ENCODE results near the gene ITIH4.
A peak's percentile ranks its signal among the peaks of the same experiment; 100 is the strongest.

The ITIH4 gene

DNA sequence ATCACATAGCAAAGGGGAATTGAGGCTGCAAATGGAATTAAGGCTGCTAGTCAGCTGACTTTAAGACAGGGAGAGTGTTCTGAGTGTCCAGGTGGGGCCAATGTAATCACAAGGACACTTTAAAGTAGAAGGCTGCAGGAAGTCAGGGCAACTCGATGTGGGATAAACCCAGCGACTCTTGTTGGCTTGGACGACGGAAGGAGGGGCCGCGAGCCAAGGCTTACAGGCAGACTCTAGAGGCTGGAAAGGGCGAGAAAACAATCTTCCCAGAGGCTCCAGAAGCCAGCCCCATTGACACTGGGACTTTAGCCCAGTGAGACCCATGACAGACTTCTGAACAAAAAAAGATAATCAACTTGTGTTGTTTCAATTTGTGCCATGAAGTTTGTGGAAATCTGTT is 17.3 kb upstream of the ITIH4 start:
- no peak for DNase-seq

DNA sequence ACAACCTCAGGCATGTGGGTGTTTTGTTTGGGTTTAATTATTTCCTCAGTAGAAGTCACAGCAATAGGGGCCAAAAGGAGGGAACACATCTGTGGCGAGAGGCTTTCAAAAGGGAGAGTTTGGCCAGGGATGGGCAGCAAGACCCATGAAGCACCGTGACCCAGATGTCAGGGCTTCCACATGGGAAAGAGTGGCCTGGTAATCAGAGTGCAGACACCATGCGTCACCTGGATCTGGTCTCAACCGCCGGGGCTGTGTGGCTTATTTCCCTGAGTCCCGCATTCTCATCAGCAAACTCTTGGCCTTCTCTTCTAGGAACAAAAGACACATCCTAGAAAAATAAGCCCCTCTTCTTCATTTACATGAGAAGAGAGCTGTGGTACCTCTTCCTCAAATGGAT is 16.8 kb upstream of the ITIH4 start:
- DNase-seq: no peak

DNA sequence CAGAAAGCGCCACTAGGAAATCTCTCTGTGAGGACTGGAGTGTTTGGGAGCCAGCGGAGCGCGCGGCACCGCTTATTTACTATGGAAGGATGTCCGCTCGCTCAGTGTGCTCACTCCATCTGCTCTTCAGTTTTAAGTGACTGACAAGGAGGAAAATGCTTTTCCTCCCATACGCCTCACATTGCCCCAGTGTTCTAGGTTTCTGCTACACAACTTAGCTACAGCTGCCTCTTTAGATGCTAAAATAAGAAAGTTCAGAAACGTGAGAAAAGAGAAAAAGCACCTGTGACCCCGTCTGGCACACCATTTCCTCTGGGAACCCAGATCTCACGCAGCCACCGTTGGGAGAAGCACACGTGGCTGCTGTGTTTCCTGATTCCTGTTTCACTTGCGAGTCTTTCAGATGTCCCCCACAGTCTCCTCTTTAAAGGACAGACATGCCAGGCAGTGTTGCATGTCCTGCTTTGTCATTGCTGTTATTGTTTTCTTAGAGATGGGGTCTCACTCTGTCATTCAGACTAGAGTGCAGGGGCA is 16.0 kb upstream of the ITIH4 start:
- no peak for DNase-seq

DNA sequence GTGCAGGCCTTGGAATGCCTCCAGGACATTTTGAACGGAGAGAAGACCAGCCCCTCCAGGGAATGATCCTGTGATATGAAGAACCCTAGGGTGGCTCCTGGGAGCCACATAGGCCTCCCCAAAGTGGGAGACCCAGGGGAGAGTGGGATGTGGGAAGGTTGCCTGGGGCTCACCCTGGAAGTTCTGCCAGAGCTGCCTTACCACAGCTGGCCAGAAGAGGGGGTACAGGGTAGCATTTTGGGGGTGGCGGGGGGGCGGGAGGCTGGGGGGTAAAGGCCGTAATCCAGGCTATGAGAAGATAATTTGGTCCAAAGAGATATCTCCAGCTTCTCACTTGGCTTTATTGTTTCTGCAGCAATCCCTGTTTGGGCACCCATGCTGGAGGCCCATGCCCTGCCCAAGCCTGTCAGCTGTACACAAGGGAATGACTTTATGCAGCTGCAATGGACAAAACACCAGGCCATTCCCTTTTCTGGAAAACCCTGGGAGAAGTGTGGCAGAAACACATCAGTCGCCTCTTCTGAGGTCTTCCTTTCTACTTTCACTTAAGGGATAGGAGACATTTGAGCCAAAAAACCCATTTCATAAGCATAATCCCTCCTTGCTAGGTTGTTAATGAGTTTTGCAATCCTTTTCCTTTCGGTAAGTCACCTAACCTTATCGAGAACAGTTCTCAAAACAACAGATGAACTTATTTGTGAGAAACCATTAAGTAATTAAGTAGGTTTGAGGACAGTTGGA is 15.4 kb upstream of the ITIH4 start:
- peak; percentile 72 for DNase-seq

DNA sequence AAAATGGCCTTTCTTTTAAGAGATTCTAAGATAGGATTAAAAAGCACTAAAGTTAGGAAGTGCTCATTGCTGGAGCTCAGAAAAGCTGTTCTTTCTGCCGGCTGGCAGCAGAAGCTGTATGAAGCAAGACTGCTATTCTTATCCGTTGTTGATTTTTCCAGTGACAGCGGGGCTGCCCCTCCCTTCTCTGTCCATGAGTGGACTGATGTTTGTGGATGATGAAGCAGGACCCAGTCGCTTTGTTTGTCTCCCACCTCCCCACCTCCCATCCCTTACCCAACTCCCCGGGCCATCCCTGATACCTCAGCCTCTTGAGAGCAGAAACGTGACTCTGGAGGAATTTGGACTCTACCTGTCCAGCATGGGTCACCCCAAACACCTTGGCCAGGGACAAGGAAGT is 14.7 kb upstream of the ITIH4 start:
- no peak for DNase-seq

DNA sequence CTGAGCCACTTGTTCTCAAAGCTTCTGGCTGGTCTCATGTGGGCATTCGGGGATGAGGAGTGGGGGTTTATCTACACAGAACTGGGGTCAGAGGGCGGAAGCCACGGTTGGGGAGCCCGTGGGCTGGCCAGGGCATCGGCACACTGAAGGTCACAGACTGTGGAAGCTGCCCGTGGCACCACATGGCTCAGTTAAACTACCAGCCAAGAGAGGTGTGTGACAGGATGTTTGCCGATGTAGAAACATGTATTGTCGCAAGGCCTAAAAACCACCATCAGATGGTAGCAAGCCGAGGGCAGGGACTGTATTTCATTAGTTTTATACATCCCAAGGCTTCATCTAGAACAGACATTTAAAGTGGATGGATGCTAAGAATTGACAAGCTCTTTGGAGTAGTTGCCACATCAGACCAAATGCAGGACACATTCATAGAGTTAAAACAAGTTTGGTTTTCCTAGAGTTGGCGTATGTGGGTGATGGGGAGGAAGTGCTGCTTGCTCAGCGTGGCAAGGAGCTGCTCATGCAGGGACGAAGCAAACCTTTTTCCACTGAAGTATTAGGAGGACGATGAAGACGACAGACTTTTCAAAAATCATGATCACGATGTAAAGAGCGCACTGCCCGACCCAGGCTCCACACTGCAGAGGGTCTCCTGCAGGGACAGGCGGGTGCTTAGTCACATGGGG is 14.0 kb upstream of the ITIH4 start:
- DNase-seq: no peak

DNA sequence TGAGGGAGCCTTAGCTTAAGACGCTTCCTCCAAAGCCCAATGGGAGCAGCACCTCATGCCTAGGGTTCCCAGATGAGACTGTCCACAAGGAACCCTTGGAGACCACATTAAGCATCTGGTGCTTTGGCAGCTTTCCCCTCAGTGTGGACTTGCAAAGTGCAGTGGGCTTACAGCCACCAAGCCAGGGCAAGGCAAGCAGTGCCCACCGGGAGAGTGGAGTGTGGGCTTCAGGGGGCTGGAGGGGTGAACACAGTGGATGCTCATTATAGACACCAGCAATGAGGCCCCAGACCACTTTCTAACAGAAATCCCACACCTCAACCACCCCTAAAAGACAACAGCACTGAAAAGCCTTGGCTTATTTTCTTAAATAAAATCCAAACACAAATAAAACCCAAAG is 13.4 kb upstream of the ITIH4 start:
- no peak for DNase-seq

DNA sequence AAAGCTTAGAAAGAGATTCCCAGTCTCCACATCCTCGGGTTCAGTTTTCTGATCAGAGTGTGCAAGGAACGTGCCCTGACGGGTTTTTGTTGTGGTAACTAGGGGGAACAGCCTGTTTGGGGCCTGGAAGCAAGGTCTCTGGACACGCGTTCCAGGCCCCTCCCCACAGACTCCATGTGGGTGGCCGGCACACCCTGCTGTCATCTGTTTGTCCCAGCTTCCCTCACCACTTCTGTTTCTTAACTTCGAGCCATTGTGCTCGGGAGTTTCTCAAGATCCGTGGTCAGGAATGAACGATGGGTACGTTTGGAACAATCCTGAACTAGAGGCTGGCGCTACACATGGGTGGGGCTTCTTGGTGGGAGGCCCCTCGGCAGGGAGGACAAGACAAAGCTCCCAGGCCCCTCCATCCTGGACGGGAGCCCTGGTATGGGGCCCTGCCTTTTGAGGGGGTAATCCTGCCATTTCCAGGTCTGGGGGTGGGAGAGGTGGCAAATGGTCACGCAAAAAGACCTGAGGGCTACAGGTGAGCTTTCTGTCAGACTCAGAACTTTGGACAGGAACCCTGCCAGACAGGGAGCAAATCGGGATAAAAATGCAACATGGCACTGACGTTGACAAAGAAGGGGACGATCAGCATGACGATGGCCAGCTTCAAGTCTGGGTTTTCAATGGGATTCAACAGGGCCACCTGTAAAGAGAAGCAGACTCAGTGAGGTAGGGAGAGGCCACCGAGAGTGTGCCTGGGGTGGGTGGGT is 12.8 kb upstream of the ITIH4 start:
- DNase-seq: no peak

DNA sequence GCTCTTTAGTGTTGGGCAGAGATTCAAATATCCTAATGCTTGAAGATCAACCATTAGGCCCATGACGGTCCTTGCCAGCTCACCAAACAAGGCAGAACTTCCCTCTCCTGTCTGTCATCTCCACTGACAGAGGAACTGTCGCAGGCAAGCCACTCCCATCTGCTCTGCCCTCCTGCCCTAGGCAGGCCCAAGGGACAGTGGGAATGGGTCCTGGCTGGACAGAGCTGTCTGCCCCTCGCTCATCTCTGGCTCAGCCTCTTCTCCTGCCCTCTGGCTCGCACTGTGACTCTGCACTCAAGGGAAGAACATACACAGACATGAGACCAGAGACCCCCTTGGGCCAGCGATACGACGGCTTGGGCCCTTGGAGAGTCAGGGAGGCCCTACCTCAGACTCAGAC is 12.0 kb upstream of the ITIH4 start:
- no peak for DNase-seq

DNA sequence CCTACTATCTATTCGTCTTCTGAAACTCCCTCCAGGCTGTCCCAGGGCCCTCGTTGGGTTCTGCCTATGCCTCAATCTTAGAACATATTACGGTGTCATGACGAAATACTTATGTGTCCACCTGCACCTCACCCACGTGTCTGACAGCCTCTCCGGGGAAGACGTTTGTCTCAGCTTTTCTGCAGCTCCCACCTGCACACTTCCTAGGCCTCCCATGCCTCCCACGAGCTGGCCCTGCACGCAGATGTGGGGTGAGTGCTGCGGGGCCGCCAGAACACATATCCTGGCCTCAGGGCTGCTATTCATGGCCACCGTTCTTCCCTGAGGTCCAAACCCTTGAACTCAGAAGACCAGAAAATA is 11.5 kb upstream of the ITIH4 start:
- DNase-seq: no peak

DNA sequence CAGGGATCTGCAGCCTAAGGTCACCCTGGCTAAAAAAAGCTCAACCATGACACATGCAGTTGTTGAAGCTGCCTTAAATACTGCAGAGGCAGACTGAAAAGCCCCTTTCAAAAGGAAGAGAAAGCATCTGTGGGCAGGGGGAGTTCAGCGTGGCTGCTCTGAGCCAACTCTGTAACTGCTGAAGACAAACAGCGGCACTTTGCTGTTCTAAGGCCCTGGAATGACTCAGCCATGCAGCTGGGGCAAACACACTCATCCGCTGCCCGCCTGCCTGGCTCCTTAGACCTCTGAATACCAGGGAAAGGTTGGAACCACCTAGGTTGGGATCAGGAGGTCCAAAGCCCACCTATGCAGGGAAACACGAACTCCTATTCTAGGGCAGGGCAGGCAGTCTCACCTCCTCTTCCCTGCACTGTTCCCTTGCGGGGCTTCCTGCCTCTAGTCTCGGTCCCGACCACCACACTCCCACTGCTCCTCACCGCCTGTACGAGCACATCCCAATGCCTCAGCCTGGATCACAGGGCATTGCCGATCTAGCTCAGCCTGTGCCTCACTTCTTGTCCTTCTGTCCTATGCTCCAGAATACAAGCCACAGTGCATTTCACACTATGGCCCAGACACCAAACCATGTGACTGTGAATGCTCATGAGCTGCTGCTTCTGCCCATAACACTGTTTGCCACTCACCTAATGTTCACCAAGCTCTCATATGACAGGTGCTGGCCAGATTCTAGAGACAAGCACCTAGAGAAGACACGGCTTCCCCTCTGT is 10.9 kb upstream of the ITIH4 start:
- DNase-seq: no peak

DNA sequence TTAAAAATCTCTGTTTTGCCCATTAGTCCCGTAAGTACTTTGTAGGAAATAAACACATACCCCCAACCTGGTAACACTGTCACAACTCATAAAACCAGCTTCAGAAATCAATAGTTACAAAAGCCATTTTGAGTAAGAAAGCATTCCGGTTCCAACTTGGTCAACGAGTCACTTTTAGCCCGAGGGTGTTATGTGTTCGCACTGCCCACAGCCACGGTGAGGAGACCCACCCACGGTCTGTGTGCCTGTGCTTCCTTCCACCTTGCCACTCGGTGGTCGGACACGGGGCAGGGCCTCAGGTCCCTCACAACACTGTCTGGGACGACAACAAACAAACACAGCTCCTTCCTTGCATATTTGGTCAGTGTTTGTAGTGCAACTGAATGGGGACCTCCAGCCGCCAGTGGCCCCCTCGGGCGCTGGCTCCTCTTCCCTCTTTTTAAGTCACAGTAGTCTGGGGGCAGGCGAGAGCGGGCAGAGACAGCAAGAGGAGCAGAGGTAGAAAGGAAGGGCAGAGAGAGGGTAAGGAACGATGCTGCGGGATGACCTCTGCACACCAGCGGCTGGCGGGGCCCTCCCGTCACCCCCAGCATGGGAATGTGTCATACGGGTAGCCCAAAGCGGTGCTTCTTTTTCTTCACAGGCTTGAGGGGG is 9.5 kb upstream of the ITIH4 start:
- no peak for DNase-seq

DNA sequence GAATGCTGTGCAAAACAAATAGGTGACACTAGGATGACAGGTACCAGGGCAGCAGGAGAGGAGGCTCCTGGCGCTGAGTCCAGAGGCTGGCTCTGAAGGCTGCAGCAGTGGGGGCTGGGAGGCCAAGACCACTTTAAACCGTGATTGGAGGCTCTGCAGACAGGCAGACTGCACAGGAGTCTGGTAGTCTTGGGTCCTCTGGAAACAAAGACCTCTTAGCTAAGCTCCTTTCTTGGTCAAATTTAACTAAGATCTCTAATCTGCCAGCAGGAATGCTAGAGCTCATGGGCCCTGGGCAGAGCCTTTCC is 8.8 kb upstream of the ITIH4 start:
- DNase-seq: no peak

DNA sequence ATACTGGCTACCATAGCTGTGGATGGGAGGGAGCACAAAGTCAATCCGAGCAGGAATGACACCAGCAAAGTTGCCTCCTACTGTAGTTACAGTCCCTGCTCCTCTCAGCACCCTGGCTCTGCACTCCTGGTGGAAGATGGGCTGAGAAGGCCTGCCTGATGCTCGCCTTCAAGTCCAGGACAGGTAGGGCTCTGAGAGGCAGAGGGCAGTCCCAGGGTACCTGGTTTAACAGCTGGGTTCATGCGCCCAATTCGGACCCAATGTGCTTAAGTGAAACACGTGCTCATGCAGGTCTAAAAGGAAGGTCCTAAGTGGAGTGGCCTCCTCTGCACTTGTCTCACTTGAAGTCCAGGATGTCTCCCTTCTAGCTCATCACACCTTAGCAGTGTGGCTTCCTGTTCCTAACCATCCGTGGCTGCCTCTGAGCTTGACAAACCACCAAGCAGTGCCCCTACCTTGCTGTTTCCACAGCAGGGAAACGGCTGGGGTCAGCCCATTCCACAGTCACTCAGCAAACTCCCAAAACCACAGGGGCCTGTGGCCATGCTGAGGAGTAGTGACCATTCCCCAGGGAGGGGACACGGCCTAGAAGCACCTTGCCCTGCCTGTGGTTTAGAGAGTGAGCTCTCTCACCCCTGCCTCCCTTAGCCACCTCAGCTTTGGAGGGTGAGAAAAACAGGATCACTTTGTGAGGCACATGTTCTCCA is 8.2 kb upstream of the ITIH4 start:
- no peak for DNase-seq

DNA sequence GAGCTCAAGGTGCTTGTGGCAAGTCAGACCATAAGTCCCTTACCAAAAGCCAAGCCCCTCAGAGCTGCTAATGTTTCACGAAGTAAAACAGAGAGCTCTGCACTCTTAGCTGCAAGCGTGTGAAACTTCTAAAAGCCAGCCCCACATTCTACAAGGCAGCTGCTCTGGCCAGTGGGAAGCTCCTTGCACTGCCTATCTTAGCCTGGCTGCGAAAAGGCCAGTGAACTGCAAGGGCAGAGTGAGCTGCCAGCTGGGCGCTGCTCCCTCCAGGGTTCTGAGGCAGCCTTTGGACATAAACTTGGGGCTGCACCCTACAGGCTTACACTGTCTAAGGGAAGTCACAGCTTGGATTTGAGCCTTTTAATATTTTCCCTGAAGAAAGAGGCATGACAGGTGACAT is 6.5 kb upstream of the ITIH4 start:
- no peak for DNase-seq

DNA sequence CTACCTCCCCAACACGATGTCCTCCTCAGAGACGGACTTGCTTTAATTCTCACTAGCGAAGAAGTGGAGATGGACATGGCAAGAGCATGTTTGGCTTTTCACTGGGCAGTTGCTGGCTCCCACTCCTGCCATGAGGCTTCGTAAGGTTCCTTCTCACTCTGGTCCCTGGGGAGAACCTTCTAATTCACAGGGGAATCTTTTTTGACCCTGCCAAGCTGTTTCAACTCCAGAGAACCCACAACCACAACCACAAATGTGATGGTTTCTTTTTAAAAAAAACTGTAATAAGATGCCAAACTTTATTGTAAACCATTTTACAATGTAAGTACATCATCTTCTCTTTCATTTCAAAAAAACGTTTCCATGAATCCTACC is 6.0 kb upstream of the ITIH4 start:
- DNase-seq: no peak

DNA sequence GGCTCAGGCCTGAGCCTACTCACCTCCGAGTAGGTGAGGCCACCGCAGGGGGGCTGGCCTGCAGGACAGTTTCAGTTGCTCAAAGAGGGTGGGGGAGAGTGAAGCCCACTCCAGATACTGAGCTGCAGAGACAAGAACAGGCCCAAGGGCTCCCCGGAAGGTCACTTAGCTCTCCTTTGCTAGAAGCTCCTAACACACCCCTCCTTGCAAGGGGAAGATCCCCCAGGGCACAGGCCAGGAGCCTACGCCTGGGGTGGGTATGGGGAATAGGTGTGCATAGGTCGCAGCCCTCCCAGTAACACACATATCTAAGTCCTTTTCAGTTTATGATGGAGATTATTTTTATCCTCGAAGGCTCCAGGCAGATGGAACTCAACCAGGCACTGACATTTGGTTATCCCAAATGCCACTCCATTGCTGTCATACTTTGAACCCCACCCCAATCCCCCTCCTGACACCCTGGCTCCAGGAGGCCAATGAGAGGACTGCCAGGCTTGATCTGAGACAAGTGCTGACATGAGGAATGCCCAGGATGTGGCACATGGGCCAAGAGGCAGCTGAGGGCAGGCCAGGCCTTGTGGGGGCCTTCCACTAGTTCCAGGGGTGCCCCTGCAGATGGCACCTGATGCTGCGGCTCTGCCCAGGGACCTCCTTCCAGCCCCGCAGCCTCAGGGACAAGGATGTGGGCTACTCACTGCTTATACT is 5.4 kb upstream of the ITIH4 start:
- no peak for DNase-seq

DNA sequence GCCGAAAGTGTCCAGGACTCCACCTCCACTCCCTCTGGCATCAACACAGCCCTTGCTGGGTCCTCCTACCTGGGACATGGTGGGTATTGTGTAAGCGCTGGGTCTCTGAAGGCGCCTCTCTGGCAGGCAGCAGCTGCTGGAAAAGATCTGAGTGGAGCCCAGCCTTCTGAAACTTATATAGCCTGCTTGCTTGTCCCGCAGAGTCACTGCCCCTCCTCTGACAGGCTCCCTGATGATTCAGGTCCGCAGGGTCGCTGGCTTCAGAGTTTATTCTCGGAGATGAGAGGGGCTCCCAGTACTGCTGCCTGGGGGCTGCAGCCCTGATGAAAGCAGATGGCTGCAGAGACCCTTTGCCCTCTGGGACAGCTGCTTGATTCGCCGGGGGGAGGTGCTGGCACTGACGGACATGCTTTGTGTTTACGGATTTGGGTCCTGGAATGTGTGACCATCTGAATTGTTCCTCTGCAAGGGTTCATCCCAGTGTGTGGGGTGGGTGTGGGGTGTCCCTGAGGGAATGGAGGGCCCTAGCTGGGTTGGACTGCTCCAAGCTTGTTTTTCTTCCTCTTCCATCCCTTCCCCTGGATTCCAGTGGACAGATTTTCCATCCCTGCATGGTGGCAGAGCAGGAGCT is 4.5 kb upstream of the ITIH4 start, which contains the start of gene MUSTN1:
MUSTN1 (minus strand) TSS at position 149 of the 631 bp plus-strand sequence; CDS start at position 78, 71 bp downstream.
- DNase-seq: no peak

DNA sequence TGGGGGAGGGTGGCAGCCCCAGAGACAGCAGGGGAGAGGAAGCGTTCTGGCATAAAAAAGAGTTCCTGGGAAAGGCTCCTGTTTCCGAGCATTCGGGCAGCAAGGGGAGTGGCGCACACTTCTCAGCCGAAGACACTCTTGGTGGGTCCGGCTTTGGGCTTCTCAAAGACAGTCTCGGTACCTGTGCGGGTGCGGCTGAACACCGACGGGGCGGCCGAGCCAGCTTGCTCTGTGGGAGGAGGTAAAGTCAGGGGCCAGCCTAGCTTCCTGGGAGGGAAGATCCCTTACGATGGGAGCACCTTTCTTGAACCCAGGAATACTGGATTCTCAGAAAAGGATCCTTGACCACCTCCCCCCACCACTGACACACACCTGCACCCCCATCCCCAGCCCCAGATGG is 2.7 kb upstream of the ITIH4 start:
- no peak for DNase-seq

DNA sequence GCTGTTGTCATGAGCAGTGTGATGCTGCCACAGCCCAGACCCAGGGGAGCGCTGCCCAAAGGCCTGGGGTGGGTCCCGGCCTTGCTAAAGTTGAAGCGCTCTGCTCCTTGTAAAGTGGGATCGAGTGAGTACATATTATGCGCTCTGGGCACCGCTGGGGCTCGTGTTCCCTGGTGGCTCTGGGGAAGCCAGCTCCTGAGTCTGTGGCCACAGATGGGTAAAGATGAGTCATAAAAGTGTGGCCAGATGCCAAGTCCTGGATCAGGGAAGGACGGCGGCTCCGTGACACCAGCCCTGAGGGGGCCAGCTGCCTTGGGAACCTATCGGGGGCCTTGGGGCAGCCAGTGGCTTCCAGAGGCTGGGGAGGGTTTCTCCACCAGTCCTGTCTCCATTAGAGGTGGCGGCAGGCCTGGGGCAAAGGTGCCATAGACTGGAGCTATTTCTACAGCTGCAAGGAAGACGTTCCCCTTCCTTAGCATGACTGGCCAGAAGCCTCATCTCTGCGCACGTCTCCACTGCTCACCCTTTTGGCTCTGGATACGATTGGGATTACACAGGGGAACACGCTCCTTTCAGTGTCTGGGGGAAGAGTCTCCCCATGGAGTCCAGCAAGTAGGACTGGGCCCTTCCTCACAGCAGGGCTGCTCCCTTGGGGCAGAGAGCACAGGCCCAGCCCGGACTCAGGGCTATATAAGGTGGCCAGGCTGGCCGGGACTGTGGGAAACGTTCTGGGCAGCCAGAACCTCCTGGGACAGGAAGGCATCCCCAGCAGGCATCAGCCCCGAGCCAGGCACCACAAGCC is 1.2 kb upstream of the ITIH4 start:
- DNase-seq: no peak
